IMR-90 (cell line): ENCODE results near the gene ZSCAN30.

ENCODE experiments used
- BHLHE40 ChIP-seq: fragments of 150-350 bp; IDR thresholded peaks from 2 replicates; pipeline ENCODE4 v1.6.1; 2016; ENCODE audit warnings: mild to moderate bottlenecking, low read depth, low read length
- CTCF ChIP-seq: conservative IDR thresholded peaks from 2 replicates; pipeline ENCODE4 v1.5.1; 2012; ENCODE audit warnings: mild to moderate bottlenecking, low read depth, low read length, improper control_type of control experiment
- FOS ChIP-seq: fragments of 150-350 bp; IDR thresholded peaks from 2 replicates; pipeline ENCODE4 v1.6.1; 2016; ENCODE audit warnings: low read depth, low read length
- MAFK ChIP-seq: IDR thresholded peaks from 2 replicates; pipeline ENCODE4 v1.6.1; 2012; ENCODE audit warnings: low read depth, low read length, improper control_type of control experiment
- RAD21 ChIP-seq: IDR thresholded peaks from 2 replicates; pipeline ENCODE4 v1.6.1; 2012; ENCODE audit warnings: low read length, improper control_type of control experiment
- RCOR1 ChIP-seq: IDR thresholded peaks from 2 replicates; pipeline ENCODE4 v1.6.1; 2012; ENCODE audit warnings: mild to moderate bottlenecking, low read length, improper control_type of control experiment; ENCODE audit not compliant: insufficient replicate concordance
- SMC3 ChIP-seq: fragments of 150-350 bp; IDR thresholded peaks from 2 replicates; pipeline ENCODE4 v1.6.1; 2016; ENCODE audit warnings: low read depth, mild to moderate bottlenecking, antibody characterized with exemption, low read length, moderate library complexity
- TF ChIP-seq, protein P1 (sequence below): fragments of 150-350 bp; IDR thresholded peaks from 2 replicates; pipeline ENCODE4 v1.6.1; 2017; ENCODE audit warnings: mild to moderate bottlenecking, antibody characterized with exemption, low read length, low read depth

- no peak for TF ChIP-seq MAFK
- no peak for TF ChIP-seq CTCF
- no peak for TF ChIP-seq FOS
- no peak for TF ChIP-seq RCOR1
- no peak for TF ChIP-seq BHLHE40
- TF ChIP-seq RAD21 = no peak
- TF ChIP-seq SMC3 = no peak
- TF ChIP-seq, protein P1, sequence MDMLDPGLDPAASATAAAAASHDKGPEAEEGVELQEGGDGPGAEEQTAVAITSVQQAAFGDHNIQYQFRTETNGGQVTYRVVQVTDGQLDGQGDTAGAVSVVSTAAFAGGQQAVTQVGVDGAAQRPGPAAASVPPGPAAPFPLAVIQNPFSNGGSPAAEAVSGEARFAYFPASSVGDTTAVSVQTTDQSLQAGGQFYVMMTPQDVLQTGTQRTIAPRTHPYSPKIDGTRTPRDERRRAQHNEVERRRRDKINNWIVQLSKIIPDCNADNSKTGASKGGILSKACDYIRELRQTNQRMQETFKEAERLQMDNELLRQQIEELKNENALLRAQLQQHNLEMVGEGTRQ = no peak
Measured at GRCh38 chr18:35244671-35245070, 45.4 kb downstream of the ZSCAN30 start.
